ENCODE results near the gene SYCE3.

- TF ChIP-seq EP300 (IDR thresholded peaks at IDR 0.05) (no peak), POLR2A (IDR thresholded peaks at IDR 0.05; ENCODE audit: low read depth) (no peak), CTCF (IDR thresholded peaks at IDR 0.05) (no peak)
Measured at GRCh38 chr22:50540381-50540780, 22.3 kb downstream of the SYCE3 start.
